Peyer's patch (tissue), 4 donors: ENCODE data around the gene NRXN3.

Experiments used
- POLR2A ChIP-seq, 2 donors: fragments of 450-650 bp; IDR thresholded peaks; one replicate each; pipeline ENCODE4 v1.5.1; 2017; ENCODE audit warnings: antibody characterized with exemption in 2 of 2, mild to moderate bottlenecking in 2 of 2, moderate library complexity in 2 of 2
- TF ChIP-seq, protein P1 (sequence below), 6 experiments: fragments of 450-650 bp in 4 of 6; fragments of 200-600 bp in 2 of 6; sonication (generic) in 1 of 6; IDR thresholded peaks; one replicate each; pipeline ENCODE4 v1.5.1; 2017 to 2019; ENCODE audit warnings: antibody characterized with exemption in 6 of 6, mild to moderate bottlenecking in 3 of 6, moderate library complexity in 1 of 6

DNA sequence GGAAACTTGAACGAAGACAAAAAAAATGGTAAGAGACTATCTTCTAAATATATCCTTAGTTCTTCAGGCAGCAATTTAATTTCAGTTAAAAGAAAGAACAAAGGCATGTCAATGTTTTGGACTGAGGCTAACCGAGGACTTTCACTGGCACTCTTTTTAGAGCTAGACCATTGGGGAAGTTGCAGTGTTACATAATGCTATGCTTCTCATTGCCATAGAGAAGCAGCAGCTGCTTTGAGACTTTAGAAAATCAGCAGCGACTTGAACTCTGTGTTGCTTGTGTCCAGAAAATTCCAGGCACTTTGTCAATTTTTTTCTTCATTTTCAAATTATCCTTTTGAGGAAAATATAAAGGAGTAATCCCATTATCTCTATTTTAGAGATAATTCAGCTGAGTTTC lies 964.2 kb downstream of the NRXN3 start:
- TF ChIP-seq, protein P1, sequence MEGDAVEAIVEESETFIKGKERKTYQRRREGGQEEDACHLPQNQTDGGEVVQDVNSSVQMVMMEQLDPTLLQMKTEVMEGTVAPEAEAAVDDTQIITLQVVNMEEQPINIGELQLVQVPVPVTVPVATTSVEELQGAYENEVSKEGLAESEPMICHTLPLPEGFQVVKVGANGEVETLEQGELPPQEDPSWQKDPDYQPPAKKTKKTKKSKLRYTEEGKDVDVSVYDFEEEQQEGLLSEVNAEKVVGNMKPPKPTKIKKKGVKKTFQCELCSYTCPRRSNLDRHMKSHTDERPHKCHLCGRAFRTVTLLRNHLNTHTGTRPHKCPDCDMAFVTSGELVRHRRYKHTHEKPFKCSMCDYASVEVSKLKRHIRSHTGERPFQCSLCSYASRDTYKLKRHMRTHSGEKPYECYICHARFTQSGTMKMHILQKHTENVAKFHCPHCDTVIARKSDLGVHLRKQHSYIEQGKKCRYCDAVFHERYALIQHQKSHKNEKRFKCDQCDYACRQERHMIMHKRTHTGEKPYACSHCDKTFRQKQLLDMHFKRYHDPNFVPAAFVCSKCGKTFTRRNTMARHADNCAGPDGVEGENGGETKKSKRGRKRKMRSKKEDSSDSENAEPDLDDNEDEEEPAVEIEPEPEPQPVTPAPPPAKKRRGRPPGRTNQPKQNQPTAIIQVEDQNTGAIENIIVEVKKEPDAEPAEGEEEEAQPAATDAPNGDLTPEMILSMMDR (IDR thresholded peaks at IDR 0.05) = no peak
- no peak for TF ChIP-seq POLR2A (IDR thresholded peaks at IDR 0.05)
